ENCODE data around the gene THRB. TPM values are rescaled to one million over a fixed set of nuclear protein-coding genes. Genes with fewer than 3 reads are reported as not detected.

Gene THRB
- total and polyA plus RNA-seq, 2 experiments from 2014 or later, result 3.3 to 5.1 TPM

- Histone ChIP-seq H3K9ac (no peak overlapping the region), H3K79me2 (ENCODE audit: insufficient read depth) (no peaks in the 10 kb centered on the region), H3K4me1 (ENCODE audit: insufficient read depth) (peaks cover 22% of the 10 kb centered on the region), H3K4me3 (0 out of 2 replicates have a peak overlapping the region, but pooled peaks have one; percentile 16), H3K36me3 (ENCODE audit: low read depth) (no peaks in the 10 kb centered on the region), H3K9me3 (ENCODE audit: low read depth) (no peaks in the 10 kb centered on the region), H3K4me2 (ENCODE audit: unreplicated experiment) (peak overlapping the region; percentile 61), H4K20me1 (ENCODE audit: insufficient read depth) (no peaks in the 10 kb centered on the region), H3K27ac (peak overlapping the region; percentile 66), H3F3A (ENCODE audit: insufficient read depth) (peaks cover 31% of the 10 kb centered on the region), H2AFZ (no peak overlapping the region), H3K27me3 (replicated peaks; ENCODE audit: insufficient read depth) (no peaks in the 10 kb centered on the region), H3K9me2 (ENCODE audit: insufficient read depth) (no peaks in the 10 kb centered on the region)
- in situ Hi-C loops (cut with MboI), result no loop called here
- DNase-seq, result peak; percentile 89
- TF ChIP-seq EZH2phosphoT487 (IDR thresholded peaks at IDR 0.05; ENCODE audit: insufficient read depth, low read depth), result no peak
- TF ChIP-seq EZH2 (IDR thresholded peaks at IDR 0.05; ENCODE audit: insufficient read depth, poor library complexity, severe bottlenecking), result no peak
- 60 to 62% methylated on average over 6 of the region's 6 CpGs for WGBS, 2 experiments (ENCODE audit: low coverage in 1 of 2, low lambda C conversion rate in 2 of 2, missing lambda C conversion rate in 2 of 2)
These were observed 194.6 kb downstream of the THRB start for GRCh38 chr3:24299806-24300626.

GRCh38 chr3:24299246-24299805, 195.3 kb downstream of the THRB start:
- H3K9ac ChIP-seq, result peak overlapping the region; percentile 25; the same call in 1 of the 2 replicates
- H3F3A ChIP-seq (ENCODE audit: insufficient read depth), result peaks cover 31% of the 10 kb centered on the region
- no peaks in the 10 kb centered on the region for H3K27me3 ChIP-seq (replicated peaks; ENCODE audit: insufficient read depth)
- 0 to 5% methylated on average over 1 of the region's 1 CpG for WGBS, 2 experiments (ENCODE audit: low coverage in 1 of 2, low lambda C conversion rate in 2 of 2, missing lambda C conversion rate in 2 of 2)
- H3K4me2 ChIP-seq (ENCODE audit: unreplicated experiment), result peak overlapping the region; percentile 61
- TF ChIP-seq EZH2 (IDR thresholded peaks at IDR 0.05; ENCODE audit: insufficient read depth, poor library complexity, severe bottlenecking) (no peak), EZH2phosphoT487 (IDR thresholded peaks at IDR 0.05; ENCODE audit: insufficient read depth, low read depth) (no peak)
- no peaks in the 10 kb centered on the region for H3K36me3 ChIP-seq (ENCODE audit: low read depth)
- H3K9me2 ChIP-seq (ENCODE audit: insufficient read depth), result no peaks in the 10 kb centered on the region
- H3K9me3 ChIP-seq (ENCODE audit: low read depth), result no peaks in the 10 kb centered on the region
- H3K4me1 ChIP-seq (ENCODE audit: insufficient read depth), result peaks cover 22% of the 10 kb centered on the region
- peak overlapping the region; percentile 39; the same call in 1 of the 2 replicates for H3K4me3 ChIP-seq
- no peaks in the 10 kb centered on the region for H3K79me2 ChIP-seq (ENCODE audit: insufficient read depth)
- H2AFZ ChIP-seq, result no peak overlapping the region
- DNase-seq, result peak; percentile 80
- H4K20me1 ChIP-seq (ENCODE audit: insufficient read depth), result no peaks in the 10 kb centered on the region
- H3K27ac ChIP-seq, result peak overlapping the region; percentile 66
- in situ Hi-C loops (cut with MboI), result no loop called here

GRCh38 chr3:24296441-24297205, 198.0 kb downstream of the THRB start:
- Histone ChIP-seq H3K27ac (no peak overlapping the region), H3K4me2 (ENCODE audit: unreplicated experiment) (no peak overlapping the region), H3K36me3 (ENCODE audit: low read depth) (no peaks in the 10 kb centered on the region), H3K4me1 (ENCODE audit: insufficient read depth) (peaks cover 22% of the 10 kb centered on the region), H2AFZ (no peak overlapping the region), H3K79me2 (ENCODE audit: insufficient read depth) (no peaks in the 10 kb centered on the region), H3K9ac (no peak overlapping the region), H3F3A (ENCODE audit: insufficient read depth) (peaks cover 31% of the 10 kb centered on the region), H3K9me3 (ENCODE audit: low read depth) (no peaks in the 10 kb centered on the region), H3K27me3 (replicated peaks; ENCODE audit: insufficient read depth) (no peaks in the 10 kb centered on the region), H4K20me1 (ENCODE audit: insufficient read depth) (no peaks in the 10 kb centered on the region), H3K9me2 (ENCODE audit: insufficient read depth) (no peaks in the 10 kb centered on the region), H3K4me3 (no peak overlapping the region)
- in situ Hi-C loops (cut with MboI), result no loop called here
- TF ChIP-seq EZH2phosphoT487 (IDR thresholded peaks at IDR 0.05; ENCODE audit: insufficient read depth, low read depth) (no peak), EZH2 (IDR thresholded peaks at IDR 0.05; ENCODE audit: insufficient read depth, poor library complexity, severe bottlenecking) (no peak)
- peak; percentile 23 for DNase-seq
- 85 to 90% methylated on average over 5 of the region's 5 CpGs for WGBS, 2 experiments (ENCODE audit: low coverage in 1 of 2, low lambda C conversion rate in 2 of 2, missing lambda C conversion rate in 2 of 2)

- Histone ChIP-seq H4K20me1 (ENCODE audit: insufficient read depth) (no peaks in the 10 kb centered on the region), H3K4me1 (ENCODE audit: insufficient read depth) (peaks cover 15% of the 10 kb centered on the region), H3F3A (ENCODE audit: insufficient read depth) (peaks cover 8% of the 10 kb centered on the region), H3K4me3 (no peak overlapping the region), H3K36me3 (ENCODE audit: low read depth) (no peaks in the 10 kb centered on the region), H3K27me3 (replicated peaks; ENCODE audit: insufficient read depth) (no peaks in the 10 kb centered on the region), H2AFZ (no peak overlapping the region), H3K27ac (no peak overlapping the region), H3K4me2 (ENCODE audit: unreplicated experiment) (no peak overlapping the region), H3K9me2 (ENCODE audit: insufficient read depth) (no peaks in the 10 kb centered on the region), H3K9me3 (ENCODE audit: low read depth) (no peaks in the 10 kb centered on the region), H3K9ac (no peak overlapping the region), H3K79me2 (ENCODE audit: insufficient read depth) (no peaks in the 10 kb centered on the region)
- in situ Hi-C loops (cut with MboI), result no loop called here
- TF ChIP-seq EZH2phosphoT487 (IDR thresholded peaks at IDR 0.05; ENCODE audit: insufficient read depth, low read depth), result no peak
- TF ChIP-seq EZH2 (IDR thresholded peaks at IDR 0.05; ENCODE audit: insufficient read depth, poor library complexity, severe bottlenecking), result no peak
- 96 to 97% methylated on average over 2 of the region's 2 CpGs for WGBS, 2 experiments (ENCODE audit: low coverage in 1 of 2, low lambda C conversion rate in 2 of 2, missing lambda C conversion rate in 2 of 2)
- DNase-seq, result no peak
These were observed 200.5 kb downstream of the THRB start for GRCh38 chr3:24294150-24294549.

Measured in GM23248 (cell line).